Mucosa of rectum (tissue), 2 donors: ENCODE results near the gene ACBD6.
A peak's percentile ranks its signal among the peaks of the same experiment; 100 is the strongest.

Experiments used
- H3K27ac ChIP-seq, 2 donors: one replicate each; pipeline ENCODE4 v1.7.0; 2013; ENCODE audit warnings: inconsistent platforms in 2 of 2, low read depth in 2 of 2, low read length in 2 of 2
- H3K27me3 ChIP-seq, 2 donors: one replicate each; pipeline ENCODE4 v1.7.0; 2013; ENCODE audit warnings: low read length in 2 of 2; ENCODE audit not compliant: control insufficient read depth in 2 of 2, insufficient read depth in 2 of 2
- H3K36me3 ChIP-seq, 2 donors: one replicate each; pipeline ENCODE4 v1.7.0; 2013; ENCODE audit warnings: low read length in 2 of 2; ENCODE audit not compliant: control insufficient read depth in 2 of 2, insufficient read depth in 2 of 2
- H3K4me1 ChIP-seq, 2 donors: one replicate each; pipeline ENCODE4 v1.7.0; 2013; ENCODE audit warnings: low read length in 2 of 2, mild to moderate bottlenecking in 1 of 2; ENCODE audit not compliant: control insufficient read depth in 2 of 2, insufficient read depth in 2 of 2
- H3K4me3 ChIP-seq, 2 donors: one replicate each; pipeline ENCODE4 v1.7.0; 2013; ENCODE audit warnings: low read length in 2 of 2
- H3K9ac ChIP-seq, 2 donors: one replicate each; pipeline ENCODE4 v1.7.0; 2013; ENCODE audit warnings: low read length in 2 of 2, low read depth in 1 of 2, mild to moderate bottlenecking in 1 of 2
- H3K9me3 ChIP-seq, 2 donors: one replicate each; pipeline ENCODE4 v1.7.0; 2013; ENCODE audit warnings: low read length in 2 of 2; ENCODE audit not compliant: control insufficient read depth in 2 of 2
- donor health status: healthy.
- donor health status: Normal muscosa, but diverticular disease.

Gene ACBD6

GRCh38 chr1:180274221-180274620 lies 228.2 kb downstream of the ACBD6 start:
- Histone ChIP-seq H3K4me3 (no peak overlapping the region), H3K9me3 (no peaks in the 10 kb centered on the region), H3K4me1 (peaks cover 14 to 24% of the 10 kb centered on the region in 2 donors), H3K27ac (no peak overlapping the region), H3K36me3 (peaks cover 0 to 6% of the 10 kb centered on the region in 2 donors), H3K9ac (no peak overlapping the region), H3K27me3 (no peaks in the 10 kb centered on the region)

- Histone ChIP-seq H3K27me3 (no peaks in the 10 kb centered on the region), H3K27ac (no peak overlapping the region), H3K9ac (no peak overlapping the region), H3K4me1 (peaks cover 14 to 24% of the 10 kb centered on the region in 2 donors), H3K9me3 (no peaks in the 10 kb centered on the region), H3K36me3 (peaks cover 0 to 4% of the 10 kb centered on the region in 2 donors), H3K4me3 (no peak overlapping the region)
Observed at GRCh38 chr1:180273066-180273465, 229.3 kb downstream of the ACBD6 start.

GRCh38 chr1:180272395-180272794 lies 230.0 kb downstream of the ACBD6 start:
- no peak overlapping the region for H3K9ac ChIP-seq
- no peak overlapping the region for H3K27ac ChIP-seq
- no peaks in the 10 kb centered on the region for H3K27me3 ChIP-seq
- peaks cover 14 to 24% of the 10 kb centered on the region in 2 donors for H3K4me1 ChIP-seq
- H3K4me3 ChIP-seq = no peak overlapping the region
- H3K9me3 ChIP-seq = no peaks in the 10 kb centered on the region
- H3K36me3 ChIP-seq = peaks cover 0 to 4% of the 10 kb centered on the region in 2 donors

GRCh38 chr1:180271272-180272255 lies 230.8 kb downstream of the ACBD6 start:
- no peaks in the 10 kb centered on the region for H3K27me3 ChIP-seq
- H3K9me3 ChIP-seq = no peaks in the 10 kb centered on the region
- peak overlapping the region in 1 of 2 donors; percentile 41 for H3K9ac ChIP-seq
- H3K4me1 ChIP-seq = peaks cover 14 to 24% of the 10 kb centered on the region in 2 donors
- H3K27ac ChIP-seq = peak overlapping the region; percentile 83 to 84
- peaks cover 0 to 4% of the 10 kb centered on the region in 2 donors for H3K36me3 ChIP-seq
- H3K4me3 ChIP-seq = no peak overlapping the region

- Histone ChIP-seq H3K27me3 (no peaks in the 10 kb centered on the region), H3K4me3 (peak overlapping the region; percentile 26 to 50), H3K9me3 (no peaks in the 10 kb centered on the region), H3K27ac (peak overlapping the region; percentile 83 to 84), H3K9ac (peak overlapping the region; percentile 32 to 41), H3K36me3 (peaks cover 0 to 4% of the 10 kb centered on the region in 2 donors), H3K4me1 (peaks cover 14 to 24% of the 10 kb centered on the region in 2 donors)
Observed at GRCh38 chr1:180270530-180271271, 231.7 kb downstream of the ACBD6 start.

- Histone ChIP-seq H3K9me3 (no peaks in the 10 kb centered on the region), H3K9ac (no peak overlapping the region), H3K4me3 (peak overlapping the region; percentile 26 to 50), H3K27me3 (no peaks in the 10 kb centered on the region), H3K27ac (peak overlapping the region; percentile 83 to 84), H3K4me1 (peaks cover 14 to 24% of the 10 kb centered on the region in 2 donors), H3K36me3 (peaks cover 0 to 4% of the 10 kb centered on the region in 2 donors)
Observed at GRCh38 chr1:180269645-180270529, 232.5 kb downstream of the ACBD6 start.

- Histone ChIP-seq H3K27ac (peak overlapping the region in 1 of 2 donors; percentile 14), H3K9me3 (no peaks in the 10 kb centered on the region), H3K36me3 (no peaks in the 10 kb centered on the region), H3K9ac (no peak overlapping the region), H3K27me3 (peaks cover 0 to 4% of the 10 kb centered on the region in 2 donors), H3K4me1 (peaks cover 14 to 24% of the 10 kb centered on the region in 2 donors), H3K4me3 (no peak overlapping the region)
Observed at GRCh38 chr1:180268556-180269075, 233.8 kb downstream of the ACBD6 start.

GRCh38 chr1:180267761-180268555 lies 234.4 kb downstream of the ACBD6 start:
- no peaks in the 10 kb centered on the region for H3K9me3 ChIP-seq
- no peak overlapping the region for H3K9ac ChIP-seq
- H3K27ac ChIP-seq = peak overlapping the region in 1 of 2 donors; percentile 14
- peaks cover 0 to 6% of the 10 kb centered on the region in 2 donors for H3K27me3 ChIP-seq
- H3K4me1 ChIP-seq = peaks cover 14 to 24% of the 10 kb centered on the region in 2 donors
- H3K4me3 ChIP-seq = no peak overlapping the region
- no peaks in the 10 kb centered on the region for H3K36me3 ChIP-seq

- H3K9me3 ChIP-seq = no peaks in the 10 kb centered on the region
- peaks cover 14 to 24% of the 10 kb centered on the region in 2 donors for H3K4me1 ChIP-seq
- no peak overlapping the region for H3K27ac ChIP-seq
- H3K4me3 ChIP-seq = no peak overlapping the region
- H3K9ac ChIP-seq = no peak overlapping the region
- no peaks in the 10 kb centered on the region for H3K36me3 ChIP-seq
- peaks cover 0 to 7% of the 10 kb centered on the region in 2 donors for H3K27me3 ChIP-seq
Observed at GRCh38 chr1:180267211-180267561, 235.2 kb downstream of the ACBD6 start.
